HG03097 (cell line): ENCODE measurements around the gene ZP2.
"Not testable (repeated sequence)": the region's sequence is repeated elsewhere in the genome, so short reads cannot be mapped to it uniquely, and the experiment has no call there.

Experiments
- ATAC-seq: cut with Tn5 transposase; IDR thresholded peaks from one replicate; pipeline ENCODE4 v1.9.1; 2021; ENCODE audit not compliant: unreplicated experiment, low FRiP score

Gene ZP2

GRCh38 chr16:21153124-21153729 is 58.1 kb downstream of the ZP2 start:
- ATAC-seq = not testable (repeated sequence)

GRCh38 chr16:21152160-21153030 is 59.0 kb downstream of the ZP2 start:
- ATAC-seq = not testable (repeated sequence)

- ATAC-seq = no peak
Observed at GRCh38 chr16:21150375-21151001, 60.9 kb downstream of the ZP2 start, which contains the start of gene DNAH3. Gene DNAH3, minus strand, starts transcription at chr16:21150846. Its CDS starts 527 bp downstream, at chr16:21150319.
